ENCODE measurements around the gene VAV3.
"Not testable (repeated sequence)": the region's sequence is repeated elsewhere in the genome, so short reads cannot be mapped to it uniquely, and the experiment has no call there.

Gene VAV3

DNA sequence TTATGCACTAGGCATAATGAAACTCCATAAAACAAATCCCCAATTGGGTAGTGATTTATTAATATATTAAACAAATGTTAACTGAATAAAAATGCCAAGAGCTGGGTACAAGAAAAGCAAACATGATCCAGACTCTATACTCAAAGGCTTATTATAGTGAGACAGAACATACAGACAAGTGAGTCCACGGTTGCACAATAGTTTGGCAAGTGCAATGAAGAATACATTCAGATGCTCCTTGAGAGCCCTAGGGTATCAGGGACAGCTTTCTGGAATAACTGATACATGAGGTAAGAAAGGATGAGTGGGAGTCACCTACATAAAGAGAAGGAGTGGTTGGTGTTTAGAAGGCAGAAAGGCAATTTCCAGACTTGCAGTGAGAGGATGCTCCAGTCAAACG lies 85.1 kb downstream of the VAV3 start:
- DNase-seq: no peak

DNA sequence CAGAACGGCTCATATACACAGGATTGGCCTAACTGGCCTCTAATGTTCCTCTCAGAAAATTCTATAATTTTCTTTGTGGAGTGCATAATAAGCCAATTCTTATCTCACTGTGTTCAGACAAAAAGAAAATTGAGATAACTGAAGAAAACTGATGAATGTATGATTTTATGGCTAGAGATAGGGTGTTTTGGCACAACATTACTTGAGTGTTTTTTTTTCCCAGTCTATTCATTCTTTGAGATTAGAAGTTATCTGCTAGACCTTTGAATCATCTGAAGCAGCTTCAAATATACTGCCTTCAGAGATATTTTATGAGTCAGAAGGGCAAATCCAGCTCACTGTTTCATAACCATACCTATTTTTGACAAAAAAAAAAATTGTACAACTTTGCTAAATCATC lies 85.6 kb downstream of the VAV3 start:
- DNase-seq: no peak

DNA sequence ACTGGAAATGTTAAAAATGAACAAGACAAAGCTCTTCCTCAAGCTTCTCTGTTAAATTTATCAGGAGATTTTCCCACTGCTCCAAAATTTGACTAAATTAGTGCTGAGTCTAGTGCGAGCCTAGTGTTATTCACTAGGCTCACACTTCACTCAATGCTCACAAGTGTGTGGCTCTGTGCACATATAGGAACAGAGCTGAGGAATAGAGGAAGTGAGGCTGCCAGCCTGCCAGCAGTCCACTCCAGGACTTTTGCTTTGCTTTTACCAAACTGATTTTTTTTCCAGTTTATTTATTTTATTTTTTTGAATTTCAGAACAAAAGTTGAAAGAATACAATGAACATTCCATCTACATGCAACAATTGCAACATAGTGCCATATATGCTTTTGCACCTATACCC lies 87.2 kb downstream of the VAV3 start:
- no peak for DNase-seq

DNA sequence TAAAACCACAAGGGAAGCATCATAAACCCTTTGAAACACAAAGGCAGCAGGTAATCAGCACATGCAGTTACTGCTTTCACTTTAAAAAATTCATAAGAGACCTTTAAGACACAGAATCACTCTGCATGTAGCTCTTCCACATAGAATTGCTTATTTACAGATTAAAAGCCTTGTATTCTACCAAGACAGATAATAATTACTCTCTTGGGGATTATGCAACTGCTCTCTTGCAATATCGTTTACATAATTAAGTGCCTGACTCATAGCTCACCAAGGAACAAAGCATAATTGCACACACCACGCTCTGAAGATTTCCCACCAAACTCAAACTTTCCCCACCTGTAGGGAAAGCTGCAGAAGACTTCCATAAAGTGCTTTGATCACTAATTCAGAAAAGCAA lies 87.9 kb downstream of the VAV3 start:
- no peak for DNase-seq

DNA sequence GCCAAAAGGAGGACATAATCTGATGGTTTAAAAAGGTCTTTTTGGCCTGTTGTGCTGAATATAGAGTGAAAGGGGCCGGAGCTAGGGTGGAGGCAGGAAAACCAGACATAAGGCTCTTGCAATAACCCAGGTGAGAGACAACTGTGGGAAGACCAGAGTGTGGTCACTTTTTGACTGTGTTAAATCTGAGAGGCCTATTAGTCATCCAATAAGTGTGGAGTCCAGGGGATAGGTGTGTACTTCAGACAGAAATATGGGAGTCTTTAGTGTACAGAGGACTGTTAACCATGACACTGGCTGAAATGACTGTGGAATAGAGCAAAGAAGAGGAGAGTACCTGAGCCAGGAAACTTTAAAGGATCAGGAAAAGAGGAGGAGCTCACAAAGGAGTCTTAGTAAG lies 89.3 kb downstream of the VAV3 start:
- DNase-seq: no peak

DNA sequence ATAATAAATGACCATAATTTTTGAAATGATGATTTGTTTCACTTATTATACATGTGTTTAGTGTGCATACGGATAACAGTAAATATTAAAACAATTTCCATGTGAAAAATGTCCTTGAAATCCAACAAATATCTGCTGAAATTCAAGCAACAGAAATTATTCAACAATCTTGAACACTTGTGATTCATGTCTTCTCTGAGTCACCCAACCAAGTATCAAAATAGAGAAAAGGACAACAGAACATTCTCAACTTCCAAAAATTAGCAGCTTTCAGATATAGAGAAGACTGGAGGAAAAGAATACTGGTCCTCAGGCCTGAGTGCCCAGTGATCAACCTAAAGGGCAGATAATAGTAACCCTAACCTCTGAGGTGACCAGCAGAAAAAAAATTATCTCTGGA lies 90.8 kb downstream of the VAV3 start:
- no peak for DNase-seq

DNA sequence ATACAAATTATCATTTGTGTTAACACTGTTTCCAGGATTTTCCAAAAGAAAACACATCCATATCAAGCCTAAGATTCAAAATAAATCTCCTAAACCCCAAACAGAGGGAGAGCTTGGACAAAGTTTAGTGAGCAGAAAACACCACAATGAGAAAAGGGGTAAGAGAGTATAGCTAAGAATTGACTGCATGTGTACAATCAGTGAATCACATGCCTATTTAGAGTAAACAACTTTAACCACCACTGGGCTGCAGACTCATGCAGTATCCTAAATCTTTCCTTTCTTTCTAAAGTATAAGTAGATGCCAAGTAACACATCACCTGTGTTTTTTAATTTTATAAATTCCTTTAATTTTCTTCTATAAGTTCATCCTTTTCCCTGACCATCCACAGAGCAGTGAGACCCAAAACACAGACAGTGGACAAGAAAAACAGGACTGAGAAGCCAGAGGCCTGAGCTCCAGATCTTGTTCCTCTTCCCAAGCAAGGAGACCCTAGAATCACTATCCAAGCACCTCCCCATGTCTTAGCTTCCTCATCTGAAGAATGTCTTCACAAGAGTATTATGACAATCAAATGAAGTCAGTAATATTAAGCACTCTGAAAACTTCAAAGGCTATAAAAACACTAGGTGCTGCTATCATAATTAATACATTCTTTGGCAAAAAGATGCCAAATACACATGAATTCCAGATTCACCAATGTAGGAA lies 93.1 kb downstream of the VAV3 start:
- no peak for DNase-seq

DNA sequence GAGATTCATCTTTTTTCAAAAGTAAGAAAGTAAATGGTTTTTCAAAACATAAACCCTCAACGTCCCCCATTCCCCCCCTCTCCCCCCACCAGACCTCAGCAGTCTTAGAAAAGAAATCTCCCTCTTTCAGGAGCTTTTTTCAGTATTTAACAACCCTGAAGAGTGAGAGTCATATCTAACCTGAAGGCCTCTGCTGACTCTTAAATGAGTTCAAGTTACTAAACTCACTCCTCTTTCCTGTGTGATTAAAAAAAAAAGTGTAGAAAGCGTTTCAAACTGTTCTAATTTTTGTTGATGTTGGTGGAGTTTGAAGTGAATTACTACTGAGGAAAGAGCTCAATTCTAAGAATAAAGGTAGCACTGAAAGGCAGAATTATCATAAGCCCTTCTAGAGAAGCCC lies 93.7 kb downstream of the VAV3 start:
- peak; percentile 45 for DNase-seq

DNA sequence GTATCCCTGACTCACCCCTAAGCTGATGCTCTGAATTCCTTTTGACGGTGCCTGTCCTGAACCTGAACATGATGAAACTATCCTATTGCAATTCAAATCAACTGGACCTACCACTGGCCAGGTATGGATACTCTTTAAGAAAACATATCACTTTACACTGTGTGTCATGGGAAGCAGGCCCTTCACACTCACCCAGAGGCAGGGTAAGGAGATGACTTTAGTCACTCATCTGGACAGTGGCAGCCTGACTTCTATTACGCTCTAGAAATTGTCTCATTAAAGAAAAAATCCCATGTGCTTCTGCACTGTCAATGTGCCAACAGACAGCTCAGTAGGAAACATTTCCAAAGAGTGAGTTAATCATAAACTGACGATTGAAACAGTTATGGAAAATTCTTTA lies 94.3 kb downstream of the VAV3 start:
- DNase-seq: no peak

DNA sequence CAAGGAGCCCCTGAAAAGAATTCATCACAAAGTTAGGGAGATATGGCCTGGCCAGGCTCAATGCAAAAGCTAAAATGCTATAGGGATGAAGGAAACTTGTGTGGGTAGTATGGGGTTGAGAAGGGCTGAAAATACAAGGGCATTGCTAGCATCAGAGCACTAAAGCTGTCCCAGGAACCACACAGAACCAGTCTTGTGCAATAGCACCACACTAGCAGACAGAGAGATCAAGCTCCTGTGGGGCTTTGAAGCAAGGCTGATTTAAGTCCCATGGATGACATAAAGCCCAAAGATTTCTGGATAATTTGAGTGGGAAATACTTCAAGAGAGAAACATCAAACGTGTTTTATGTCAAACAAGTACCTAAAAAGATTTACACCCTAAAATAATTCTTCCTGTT lies 97.1 kb downstream of the VAV3 start:
- DNase-seq: no peak

DNA sequence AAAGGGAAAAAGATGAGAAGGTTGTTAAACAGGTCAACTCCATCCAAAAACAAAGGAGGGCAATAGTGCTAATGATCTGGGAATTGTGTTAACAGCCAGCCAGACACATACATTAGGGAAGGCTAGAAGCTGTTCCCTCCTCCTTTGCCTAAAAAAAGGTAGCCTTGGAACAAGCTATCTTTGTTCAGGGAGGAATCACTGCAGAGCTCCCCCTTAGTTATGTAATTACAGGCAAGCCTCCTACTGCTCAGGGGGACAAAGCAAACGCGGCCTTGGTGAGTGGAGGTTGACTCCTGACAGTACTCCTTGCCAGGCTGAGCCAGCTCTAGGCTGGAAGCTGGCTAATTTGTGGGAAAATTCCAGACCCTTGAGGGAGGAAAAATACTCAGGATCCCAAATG lies 97.6 kb downstream of the VAV3 start:
- DNase-seq: no peak

DNA sequence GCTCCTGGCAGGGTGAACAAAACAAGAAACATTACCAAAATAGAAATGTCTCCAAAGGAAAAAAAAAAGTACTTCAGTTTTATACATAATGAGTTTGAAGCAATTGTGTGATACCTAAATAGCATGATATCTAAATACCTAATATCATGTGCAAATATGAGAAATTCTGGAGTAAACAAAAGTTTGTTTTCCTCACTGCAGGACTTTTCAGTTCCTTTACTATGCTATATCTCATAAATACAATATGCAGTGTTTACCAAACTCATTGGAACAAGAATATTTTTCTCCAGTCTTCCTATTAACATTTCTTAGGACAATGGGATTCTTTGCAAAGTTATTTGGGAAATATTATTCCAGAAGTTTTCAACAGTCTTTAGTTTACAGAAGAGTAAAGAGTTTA lies 98.1 kb downstream of the VAV3 start:
- no peak for DNase-seq

DNA sequence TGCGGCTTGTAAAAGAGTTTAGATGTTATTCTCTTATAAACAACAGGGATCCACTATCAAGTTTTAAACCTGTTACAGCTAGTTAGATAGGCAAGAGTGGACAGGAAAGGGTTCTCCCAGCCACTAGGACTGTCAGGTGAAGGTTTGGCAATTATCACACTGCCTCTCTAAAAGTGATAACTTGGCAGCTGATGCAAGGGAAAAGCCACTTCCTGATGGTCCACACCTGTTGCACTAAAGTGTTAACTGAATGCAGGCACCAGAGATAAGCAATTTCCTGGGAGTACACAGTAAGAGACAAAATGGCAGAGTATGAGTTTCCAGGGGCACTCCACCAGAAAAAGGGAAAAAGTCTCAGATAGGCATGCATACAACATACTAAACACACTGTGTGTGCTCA lies 99.4 kb downstream of the VAV3 start:
- no peak for DNase-seq

DNA sequence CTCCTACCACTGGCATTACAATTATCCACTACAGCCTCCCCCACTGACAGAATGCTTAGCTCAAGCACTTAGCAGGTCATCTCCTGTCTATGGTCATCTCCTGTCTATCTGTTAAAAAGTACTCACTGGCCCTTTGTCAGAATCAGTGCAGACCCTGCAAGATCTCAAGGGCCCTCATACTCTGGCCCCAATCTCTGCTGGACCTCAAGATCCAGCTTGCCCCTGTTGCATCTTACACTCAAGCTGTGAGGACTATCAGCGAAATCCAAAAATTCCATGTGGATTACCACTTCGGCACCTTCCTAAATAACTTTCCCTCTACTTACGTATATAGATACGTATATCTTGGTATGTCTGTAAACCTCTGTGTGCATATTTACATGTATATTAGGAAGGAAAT lies 101.6 kb downstream of the VAV3 start:
- no peak for DNase-seq

DNA sequence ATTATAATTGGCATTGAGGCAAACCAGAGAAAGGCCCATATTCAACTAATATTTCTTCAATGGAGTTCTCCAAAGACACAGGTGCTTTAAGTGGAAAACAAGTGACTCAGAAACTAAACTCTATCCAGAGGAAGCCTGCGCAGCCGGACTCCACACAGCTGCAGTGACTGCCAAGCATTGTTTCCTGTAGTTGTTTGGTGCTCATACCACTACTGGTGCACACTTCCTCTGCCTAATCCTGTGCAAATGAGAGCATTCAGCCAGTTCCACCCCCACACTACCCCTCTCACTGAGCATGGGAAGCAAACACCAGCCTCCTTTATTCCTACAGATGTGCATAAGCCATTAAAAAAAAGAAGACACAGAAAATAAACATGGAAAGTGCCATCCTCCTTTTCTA lies 102.9 kb downstream of the VAV3 start:
- peak; percentile 24 for DNase-seq

DNA sequence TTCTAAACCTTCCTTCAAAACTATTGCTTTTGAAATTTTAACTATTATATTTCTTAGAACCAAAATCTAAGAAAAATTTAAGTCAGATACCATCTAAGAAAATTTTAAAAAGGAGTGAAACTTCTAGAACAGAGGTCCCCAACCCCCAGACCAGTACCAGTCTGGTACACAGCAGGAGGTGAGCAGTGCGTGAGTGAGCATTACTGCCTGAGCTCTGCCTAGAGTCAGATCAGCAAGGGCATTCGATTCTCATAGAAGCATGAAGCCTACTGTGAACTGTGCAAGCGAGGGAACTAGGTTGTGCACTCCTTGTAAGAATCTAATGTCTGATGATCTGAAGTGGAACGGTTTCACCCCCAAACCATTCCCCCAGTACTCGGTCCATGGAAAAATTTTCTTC lies 106.7 kb downstream of the VAV3 start:
- DNase-seq: no peak

DNA sequence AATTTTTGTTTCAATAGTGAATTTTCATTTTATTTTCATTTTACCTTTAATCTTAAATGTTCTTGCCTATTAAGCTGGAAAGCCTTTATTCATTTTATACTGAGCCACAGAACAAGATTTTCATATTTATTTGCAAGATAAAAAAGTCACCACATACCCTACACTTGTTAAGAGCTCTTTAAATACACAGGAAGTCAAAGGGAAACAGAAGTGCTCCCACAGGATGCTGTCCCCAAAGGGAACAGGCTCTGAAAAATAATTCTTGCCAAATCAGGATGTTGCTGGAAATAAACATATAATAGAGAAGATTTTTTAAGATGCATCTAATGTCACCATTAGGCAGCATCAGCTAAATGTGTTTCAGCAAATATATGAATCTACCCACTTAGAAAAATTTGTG lies 113.6 kb downstream of the VAV3 start:
- DNase-seq: no peak

DNA sequence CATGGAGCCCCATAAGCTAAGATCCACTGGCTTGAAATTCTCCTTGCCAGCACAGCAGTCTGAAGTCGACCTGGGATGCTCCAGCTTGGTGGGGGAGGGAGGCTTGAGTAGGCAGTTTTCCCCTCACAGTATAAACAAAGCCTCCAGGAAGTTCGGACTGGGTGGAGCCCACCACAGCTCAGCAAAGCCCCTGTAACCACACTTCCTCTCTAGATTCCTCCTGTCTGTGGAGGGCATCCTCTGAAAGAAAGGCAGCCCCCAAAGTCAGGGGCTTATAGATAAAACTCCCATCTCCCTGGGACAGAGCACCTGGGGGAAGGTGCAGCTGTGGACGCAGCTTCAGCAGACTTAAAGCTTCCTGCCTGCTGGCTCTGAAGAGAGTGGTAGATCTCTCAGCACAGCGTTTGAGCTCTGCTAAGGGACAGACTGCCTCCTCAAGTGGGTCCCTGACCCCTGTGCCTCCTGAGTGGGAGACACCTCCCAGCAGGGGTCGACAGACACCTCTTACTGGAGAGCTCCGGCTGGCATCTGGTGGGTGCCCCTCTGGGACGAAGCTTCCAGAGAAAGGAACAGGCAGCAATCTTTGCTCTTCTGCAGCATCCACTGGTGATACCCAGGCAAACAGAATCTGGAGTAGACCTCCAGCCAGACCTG lies 120.3 kb downstream of the VAV3 start:
- not testable (repeated sequence) for DNase-seq

DNA sequence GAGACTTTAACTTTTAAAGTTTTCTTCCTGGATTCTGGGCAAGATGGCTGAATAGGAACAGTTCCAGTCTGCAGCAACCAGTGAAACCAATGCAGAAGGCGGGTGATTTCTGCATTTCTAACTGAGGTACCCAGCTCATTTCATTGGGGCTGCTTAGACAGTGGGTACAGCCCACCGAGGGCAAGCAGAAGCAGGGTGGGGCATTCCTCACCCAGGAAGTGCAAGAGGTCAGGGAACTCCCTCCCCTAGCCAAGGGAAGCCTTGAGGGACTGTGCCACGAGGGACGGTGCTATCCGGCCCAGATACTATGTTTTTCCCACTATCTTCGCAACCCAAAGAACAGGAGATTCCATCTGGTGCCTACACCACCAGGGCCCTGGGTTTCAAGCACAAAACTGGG lies 121.0 kb downstream of the VAV3 start:
- DNase-seq: no peak

DNA sequence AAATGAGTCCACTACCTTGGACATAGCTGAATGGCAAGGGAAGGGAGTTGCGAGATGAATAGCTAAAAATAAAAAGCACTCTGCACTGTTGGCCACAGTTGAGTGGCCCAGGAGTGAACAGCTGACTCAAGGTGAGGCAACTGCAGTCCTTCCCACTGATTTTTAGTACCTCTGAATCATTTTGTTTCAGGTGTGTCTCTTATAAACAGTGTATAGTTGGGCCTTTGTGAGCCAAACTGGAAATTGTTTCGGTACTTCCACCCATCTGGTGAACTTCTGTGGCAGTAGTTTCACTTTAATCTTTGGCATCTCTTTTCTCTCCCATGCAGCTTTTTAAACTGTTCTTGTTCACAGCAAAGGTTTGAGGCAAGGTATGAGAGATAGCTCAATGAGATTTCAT lies 122.7 kb downstream of the VAV3 start:
- no peak for DNase-seq

DNA sequence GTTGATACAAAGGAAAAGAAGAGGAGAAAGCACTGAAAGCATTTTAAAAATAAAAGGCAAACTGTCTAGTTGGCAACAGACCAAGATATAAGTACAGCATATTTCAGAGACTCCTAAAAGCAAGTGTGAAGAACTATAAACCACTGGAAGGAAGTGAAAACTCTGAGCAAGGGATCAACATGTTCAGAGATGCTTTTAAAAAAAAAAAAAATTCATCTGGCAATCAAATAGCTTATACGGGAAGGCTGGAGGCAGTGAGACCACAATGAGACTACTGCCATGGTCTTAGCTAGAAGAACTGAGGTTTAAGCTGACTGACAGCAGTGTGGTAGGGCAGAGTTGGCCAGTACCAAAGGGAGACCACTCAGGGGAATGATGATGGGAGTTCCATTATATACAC lies 124.3 kb downstream of the VAV3 start:
- DNase-seq: no peak

DNA sequence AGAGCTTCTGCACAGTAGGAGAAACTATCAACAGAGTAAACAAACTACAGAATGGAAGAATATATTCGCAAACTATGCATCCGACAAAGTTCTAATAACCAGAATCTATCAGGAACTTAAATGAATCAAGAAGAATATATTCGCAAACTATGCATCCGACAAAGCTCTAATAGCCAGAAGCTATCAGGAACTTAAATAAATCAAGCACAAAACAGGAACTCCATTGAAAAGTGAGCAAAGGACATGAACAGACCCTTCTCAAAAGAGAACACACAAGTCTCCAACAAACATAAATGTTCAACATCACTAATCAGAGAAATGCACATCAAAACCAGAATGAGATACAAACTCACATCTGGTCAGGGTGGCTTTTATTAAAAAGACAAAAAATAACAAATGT lies 126.9 kb downstream of the VAV3 start:
- DNase-seq: no peak

DNA sequence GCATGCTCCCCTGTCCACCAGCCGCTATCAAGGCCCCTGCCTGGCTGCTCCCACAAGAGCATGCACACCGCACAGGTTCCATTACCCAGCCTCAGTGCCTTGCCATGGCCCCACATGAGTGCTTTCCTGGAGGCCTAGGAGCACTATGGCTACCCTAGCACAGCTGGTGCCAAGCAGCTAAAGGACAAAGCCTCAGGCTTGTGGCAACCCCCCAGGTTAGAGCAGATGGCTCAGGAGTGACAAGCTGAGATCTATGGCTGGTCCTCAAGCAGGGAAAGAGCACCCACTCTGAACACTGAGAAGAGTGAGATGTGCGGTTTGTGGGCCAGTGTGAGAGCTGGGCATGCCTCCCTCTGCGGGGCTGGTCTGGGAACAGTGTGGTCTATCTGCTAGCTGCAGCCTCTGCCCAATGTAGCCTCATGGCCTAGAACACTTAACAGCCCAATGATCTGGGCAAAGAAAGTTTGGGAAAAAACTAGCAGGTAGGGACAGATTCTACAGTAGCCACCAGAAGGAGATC lies 129.8 kb downstream of the VAV3 start:
- DNase-seq: no peak

DNA sequence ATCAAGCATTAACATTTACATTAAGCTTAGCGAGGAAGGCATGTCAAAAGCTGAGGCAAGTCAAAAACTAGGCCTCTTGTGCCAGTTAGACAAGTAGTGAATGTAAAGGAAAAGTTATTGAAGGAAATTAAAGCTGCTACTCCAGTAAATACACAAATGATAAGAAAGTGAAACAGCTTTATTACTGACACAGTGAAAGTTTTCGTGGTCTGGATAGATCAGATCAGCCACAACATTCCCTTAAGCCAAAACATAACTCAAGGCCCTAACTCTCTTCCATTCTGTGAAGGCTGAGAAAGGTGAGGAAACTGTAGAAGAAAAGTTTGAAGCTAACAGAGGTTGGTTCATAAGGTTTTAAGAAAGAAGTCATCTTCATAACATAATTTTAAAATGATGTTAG lies 131.9 kb downstream of the VAV3 start:
- no peak for DNase-seq

DNA sequence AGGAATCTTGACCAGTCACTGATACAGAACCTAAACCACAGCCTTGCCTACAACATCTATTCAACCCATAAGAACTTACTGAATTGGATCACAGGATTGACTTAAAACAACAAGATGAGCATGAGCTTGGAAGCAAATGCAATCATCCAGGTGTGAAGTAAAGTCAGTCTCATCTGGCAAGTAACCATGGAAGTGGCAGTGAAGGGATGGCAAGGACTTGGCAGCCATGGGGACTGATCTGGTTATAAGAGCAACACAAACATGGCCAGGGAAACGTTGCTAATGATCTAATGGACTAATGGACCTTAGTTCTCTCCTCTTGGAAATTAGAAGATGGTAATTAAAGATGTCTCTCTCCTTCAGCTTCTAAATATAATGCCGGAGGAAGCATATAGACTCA lies 133.1 kb downstream of the VAV3 start:
- no peak for DNase-seq
